Measurements from ENCODE around the gene ATXN7L2. TPM values are rescaled to one million over a fixed set of nuclear protein-coding genes. Genes with fewer than 3 reads are reported as not detected.
"Not testable (repeated sequence)": the region's sequence is repeated elsewhere in the genome, so short reads cannot be mapped to it uniquely, and the experiment has no call there.

The ATXN7L2 gene
- total RNA-seq (10 to 100 TPM; 14.3 to 16.0 TPM), total RNA-seq (21.7 to 30.5 reads per million in 2 donors)

DNA sequence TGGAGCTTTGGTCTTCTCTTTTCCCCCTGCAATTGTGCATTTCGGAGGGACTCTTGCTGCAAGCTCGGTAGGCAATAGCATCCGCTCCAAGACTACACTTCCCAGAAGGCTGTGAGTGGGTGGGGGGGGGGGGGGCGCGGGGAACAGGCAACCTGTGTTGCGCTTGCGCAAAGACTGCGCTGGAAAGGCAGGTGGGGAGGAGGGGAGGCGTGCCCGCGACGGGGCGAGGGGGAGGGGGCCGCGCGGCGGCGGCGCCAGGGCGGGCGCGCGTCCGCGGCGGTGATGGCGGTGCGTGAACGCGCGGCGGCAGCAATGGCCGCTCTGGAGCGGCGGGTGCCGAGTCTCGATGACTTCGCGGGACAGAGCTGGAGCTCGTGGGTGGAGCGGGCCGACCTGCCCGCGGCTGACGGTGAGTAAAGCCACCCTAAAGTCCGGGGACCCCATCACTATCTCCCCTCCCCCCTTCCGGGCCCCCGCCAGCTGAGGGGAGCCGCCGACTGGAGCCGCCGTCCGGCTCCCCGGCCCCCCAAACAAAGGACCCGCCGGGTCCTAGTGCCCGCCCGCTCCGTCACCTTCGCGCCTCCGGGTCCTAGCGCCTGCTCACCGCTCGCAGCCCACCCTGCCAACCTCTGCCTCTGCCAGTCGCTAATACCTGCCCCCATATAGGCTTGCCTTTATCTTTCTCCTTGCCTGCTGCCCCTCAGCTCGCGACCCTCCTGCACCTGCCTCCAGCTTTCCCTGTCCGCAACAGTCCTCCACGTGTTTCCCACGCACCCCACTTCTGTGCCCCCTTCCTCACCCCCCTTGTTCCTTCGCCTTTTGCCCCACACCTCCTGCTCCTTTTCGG is at the start of gene ATXN7L2:
Gene ATXN7L2 (plus strand): TSS at position 234 of the 847 bp plus-strand sequence. CDS start 49 bp downstream, at position 283.
- peaks cover 32% of the 10 kb centered on the region for H3K4me1 Mint-ChIP-seq
- peak within 1 kb of the TSS; percentile 95 for H3K4me3 Mint-ChIP-seq
- H3K36me3 Mint-ChIP-seq (ENCODE audit: low read depth): peaks cover 3% of the 10 kb centered on the region
- no peaks in the 10 kb centered on the region for H3K9me3 ChIP-seq (ENCODE audit: control insufficient read depth, low read length, poor library complexity, severe bottlenecking)
- ATAC-seq: peak; percentile 84
- peak; percentile 87 to 94 (median 93) for DNase-seq
- peaks cover 5% of the 10 kb centered on the region for H3K27me3 Mint-ChIP-seq
- peak within 1 kb of the TSS; percentile 89 for H3K27ac Mint-ChIP-seq

DNA sequence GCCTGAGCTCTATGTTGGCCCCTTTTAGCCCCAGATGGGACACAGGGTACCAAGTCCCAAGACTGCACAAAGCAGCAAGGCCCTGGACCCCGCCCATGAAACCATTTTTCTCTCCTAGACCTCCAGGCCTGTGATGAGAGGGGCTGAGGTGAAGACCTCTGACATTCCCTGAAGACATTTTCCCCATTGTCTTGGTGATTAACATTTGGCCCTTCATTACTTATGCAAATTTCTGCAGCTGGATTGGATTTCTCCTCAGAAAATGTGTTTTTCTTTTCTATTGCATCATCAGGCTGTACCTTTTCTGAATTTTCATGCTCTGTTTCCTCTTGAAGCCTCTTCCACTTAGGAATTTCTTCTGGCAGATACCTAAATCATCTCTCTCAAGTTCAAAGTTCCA is 49.2 kb upstream of the ATXN7L2 start:
- H3K36me3 Mint-ChIP-seq (ENCODE audit: low read depth): no peaks in the 10 kb centered on the region
- no peak overlapping the region for H3K27ac Mint-ChIP-seq
- no peaks in the 10 kb centered on the region for H3K9me3 ChIP-seq (ENCODE audit: control insufficient read depth, low read length, poor library complexity, severe bottlenecking)
- no peak for ATAC-seq
- H3K4me3 Mint-ChIP-seq: no peak overlapping the region
- peaks cover 16% of the 10 kb centered on the region for H3K27me3 Mint-ChIP-seq
- no peaks in the 10 kb centered on the region for H3K4me1 Mint-ChIP-seq
- no peak for DNase-seq

GRCh38 chr1:109438798-109439297 is 44.9 kb upstream of the ATXN7L2 start:
- Mint-ChIP-seq H3K27me3 (peaks cover 11% of the 10 kb centered on the region), H3K4me1 (no peaks in the 10 kb centered on the region), H3K4me3 (no peak overlapping the region), H3K36me3 (ENCODE audit: low read depth) (no peaks in the 10 kb centered on the region), H3K27ac (no peak overlapping the region)
- ATAC-seq (no peak), DNase-seq (no peak)
- H3K9me3 ChIP-seq (ENCODE audit: control insufficient read depth, low read length, poor library complexity, severe bottlenecking): no peaks in the 10 kb centered on the region

DNA sequence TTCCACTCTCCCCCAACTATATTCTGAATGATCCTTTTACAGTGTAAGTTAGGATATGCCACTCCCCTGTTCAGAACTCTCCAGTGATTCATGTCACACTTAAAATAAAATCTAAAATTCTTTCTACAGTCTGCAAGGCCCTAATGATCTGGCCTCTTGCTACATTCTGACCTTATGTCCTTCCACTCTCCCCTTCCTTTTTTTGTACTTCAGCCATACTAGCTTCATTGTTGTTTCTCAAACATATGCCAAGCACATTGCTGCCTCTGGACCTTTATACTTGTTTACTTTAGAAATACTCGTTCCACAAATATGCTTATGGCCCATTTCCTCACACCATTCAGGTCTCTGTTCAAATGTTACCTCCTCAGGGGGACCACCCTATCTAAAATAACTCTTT is 42.6 kb upstream of the ATXN7L2 start:
- H3K4me1 Mint-ChIP-seq: no peaks in the 10 kb centered on the region
- ATAC-seq: no peak
- DNase-seq: no peak
- H3K36me3 Mint-ChIP-seq (ENCODE audit: low read depth): no peaks in the 10 kb centered on the region
- H3K27ac Mint-ChIP-seq: no peak overlapping the region
- H3K4me3 Mint-ChIP-seq: no peak overlapping the region
- peaks cover 10% of the 10 kb centered on the region for H3K27me3 Mint-ChIP-seq
- no peaks in the 10 kb centered on the region for H3K9me3 ChIP-seq (ENCODE audit: control insufficient read depth, low read length, poor library complexity, severe bottlenecking)

DNA sequence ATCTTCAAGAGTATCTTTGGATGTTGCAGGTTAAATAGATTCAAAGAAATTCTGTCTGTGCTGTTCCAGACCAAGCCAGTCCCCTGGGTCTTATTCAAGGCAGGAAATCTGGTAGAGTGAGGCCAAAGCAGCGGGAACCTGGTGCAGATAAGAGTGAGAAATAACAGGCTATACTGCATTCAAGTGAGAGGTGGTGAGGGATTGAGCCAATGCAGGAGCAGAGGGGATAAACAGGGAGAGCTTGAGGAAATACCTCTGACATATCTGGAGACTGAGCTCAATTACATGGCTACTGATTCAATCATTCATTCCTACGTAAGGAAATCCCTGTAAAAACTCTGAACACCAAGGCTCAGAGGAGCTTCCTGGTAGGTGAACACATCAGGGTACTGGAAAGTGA is 40.2 kb upstream of the ATXN7L2 start:
- Mint-ChIP-seq H3K36me3 (ENCODE audit: low read depth) (no peaks in the 10 kb centered on the region), H3K4me1 (peaks cover 3% of the 10 kb centered on the region), H3K27me3 (peaks cover 20% of the 10 kb centered on the region), H3K4me3 (no peak overlapping the region), H3K27ac (no peak overlapping the region)
- no peak for ATAC-seq
- no peak for DNase-seq
- H3K9me3 ChIP-seq (ENCODE audit: control insufficient read depth, low read length, poor library complexity, severe bottlenecking): no peaks in the 10 kb centered on the region

DNA sequence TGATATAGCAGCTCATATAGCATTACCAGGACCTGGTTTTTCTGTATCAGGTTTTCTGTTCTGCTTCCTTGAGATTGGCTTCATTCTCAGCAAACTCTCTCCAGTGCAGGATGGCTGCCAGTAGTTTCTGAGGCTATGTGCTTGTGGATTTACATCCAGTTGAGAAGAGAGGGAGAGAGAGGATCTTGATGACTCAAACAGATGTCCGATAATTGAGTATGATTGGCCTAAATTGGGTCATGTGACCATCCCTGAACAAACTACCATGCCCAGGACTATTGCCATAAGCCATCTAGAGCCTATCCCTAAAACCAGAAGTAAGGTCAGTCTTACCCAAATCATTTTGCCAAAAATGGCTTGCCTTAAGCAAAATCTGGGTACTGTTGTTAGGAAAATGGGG is 39.4 kb upstream of the ATXN7L2 start:
- Mint-ChIP-seq H3K27me3 (peaks cover 20% of the 10 kb centered on the region), H3K36me3 (ENCODE audit: low read depth) (no peaks in the 10 kb centered on the region), H3K4me1 (peaks cover 3% of the 10 kb centered on the region), H3K27ac (no peak overlapping the region), H3K4me3 (no peak overlapping the region)
- H3K9me3 ChIP-seq (ENCODE audit: control insufficient read depth, low read length, poor library complexity, severe bottlenecking): no peaks in the 10 kb centered on the region
- DNase-seq (no peak), ATAC-seq (no peak)

- not testable (repeated sequence) for ATAC-seq; H3K27ac Mint-ChIP-seq; H3K4me1 Mint-ChIP-seq; DNase-seq; H3K9me3 ChIP-seq (ENCODE audit: control insufficient read depth, low read length, poor library complexity, severe bottlenecking); H3K4me3 Mint-ChIP-seq; H3K36me3 Mint-ChIP-seq (ENCODE audit: low read depth)
- H3K27me3 Mint-ChIP-seq: peaks cover 31% of the 10 kb centered on the region
These were observed 37.6 kb upstream of the ATXN7L2 start for GRCh38 chr1:109445949-109446695.

- Mint-ChIP-seq H3K4me3 (no peak overlapping the region), H3K27ac (no peak overlapping the region), H3K36me3 (ENCODE audit: low read depth) (no peaks in the 10 kb centered on the region), H3K27me3 (peaks cover 40% of the 10 kb centered on the region), H3K4me1 (peaks cover 3% of the 10 kb centered on the region)
- no peak for ATAC-seq
- no peak for DNase-seq
- H3K9me3 ChIP-seq (ENCODE audit: control insufficient read depth, low read length, poor library complexity, severe bottlenecking): no peaks in the 10 kb centered on the region
These were observed 36.2 kb upstream of the ATXN7L2 start for GRCh38 chr1:109447524-109447923.

DNA sequence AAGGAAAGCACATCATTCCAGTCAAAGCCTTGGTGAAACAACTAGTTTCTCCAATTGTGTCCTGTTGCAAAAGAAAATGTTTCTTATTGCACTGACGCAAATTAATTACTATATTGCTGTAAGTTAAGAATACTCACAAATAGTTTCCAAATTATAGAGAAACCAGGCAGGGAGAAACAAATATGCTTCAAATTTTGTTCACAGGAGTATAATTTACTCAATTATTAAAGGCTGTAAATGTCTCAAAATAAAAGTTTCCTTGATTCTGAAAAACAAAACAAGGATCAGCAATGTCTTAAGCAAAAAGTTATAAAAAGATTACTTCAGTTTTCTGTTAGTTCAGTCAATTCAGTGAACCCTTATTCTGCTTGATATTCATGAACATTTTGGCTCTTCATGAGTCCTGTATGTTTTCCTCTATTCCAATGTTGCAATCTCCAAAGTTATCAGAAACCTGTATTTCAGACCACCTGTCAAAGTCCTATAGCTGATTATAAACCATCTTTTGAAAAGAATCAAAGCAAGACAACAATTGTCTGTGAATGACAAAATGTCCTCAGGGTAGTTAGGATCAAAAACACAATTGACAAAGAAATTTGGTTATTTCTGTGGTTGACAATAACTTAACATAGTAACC is 29.1 kb upstream of the ATXN7L2 start:
- Mint-ChIP-seq H3K27me3 (peaks cover 41% of the 10 kb centered on the region), H3K27ac (no peak overlapping the region), H3K36me3 (ENCODE audit: low read depth) (no peaks in the 10 kb centered on the region), H3K4me3 (no peak overlapping the region), H3K4me1 (no peaks in the 10 kb centered on the region)
- H3K9me3 ChIP-seq (ENCODE audit: control insufficient read depth, low read length, poor library complexity, severe bottlenecking): no peaks in the 10 kb centered on the region
- no peak for DNase-seq
- no peak for ATAC-seq

GRCh38 chr1:109457819-109458218 is 25.9 kb upstream of the ATXN7L2 start:
- H3K9me3 ChIP-seq (ENCODE audit: control insufficient read depth, low read length, poor library complexity, severe bottlenecking): no peaks in the 10 kb centered on the region
- Mint-ChIP-seq H3K27ac (no peak overlapping the region), H3K4me3 (no peak overlapping the region), H3K36me3 (ENCODE audit: low read depth) (no peaks in the 10 kb centered on the region), H3K27me3 (peaks cover 40% of the 10 kb centered on the region), H3K4me1 (no peaks in the 10 kb centered on the region)
- ATAC-seq: no peak
- DNase-seq: no peak

DNA sequence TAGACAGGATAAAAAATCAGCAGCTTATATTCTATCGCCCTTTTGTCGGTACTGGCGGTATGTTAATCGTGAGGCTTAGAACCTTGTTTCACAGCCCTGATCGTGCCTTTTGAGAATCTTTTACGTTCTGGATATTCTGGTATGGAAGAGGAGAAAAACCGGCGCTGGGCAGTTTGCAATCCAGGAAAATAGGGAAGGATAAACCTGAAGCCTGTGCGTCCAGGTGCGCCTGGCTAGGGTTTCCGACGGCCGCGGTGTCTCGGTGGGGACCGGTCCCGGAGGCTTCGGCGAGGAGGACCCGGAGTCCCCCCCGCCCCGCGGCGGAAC is 17.6 kb upstream of the ATXN7L2 start:
- no peak overlapping the region for H3K27ac Mint-ChIP-seq
- H3K36me3 Mint-ChIP-seq (ENCODE audit: low read depth): peaks cover 3% of the 10 kb centered on the region
- DNase-seq: no peak
- H3K27me3 Mint-ChIP-seq: peaks cover 76% of the 10 kb centered on the region
- H3K4me3 Mint-ChIP-seq: peak overlapping the region; percentile 78
- no peak for ATAC-seq
- H3K4me1 Mint-ChIP-seq: peaks cover 7% of the 10 kb centered on the region
- H3K9me3 ChIP-seq (ENCODE audit: control insufficient read depth, low read length, poor library complexity, severe bottlenecking): no peaks in the 10 kb centered on the region

- peak within 1 kb of the TSS; percentile 78 for H3K4me3 Mint-ChIP-seq
- peak within 1 kb of the TSS; percentile 37 for H3K27ac Mint-ChIP-seq
- peaks cover 73% of the 10 kb centered on the region for H3K27me3 Mint-ChIP-seq
- DNase-seq: no peak
- H3K36me3 Mint-ChIP-seq (ENCODE audit: low read depth): peaks cover 3% of the 10 kb centered on the region
- H3K9me3 ChIP-seq (ENCODE audit: control insufficient read depth, low read length, poor library complexity, severe bottlenecking): no peaks in the 10 kb centered on the region
- H3K4me1 Mint-ChIP-seq: peaks cover 7% of the 10 kb centered on the region
- peak; percentile 50 for ATAC-seq
These were observed 17.0 kb upstream of the ATXN7L2 start, which contains the start of gene SYPL2 for GRCh38 chr1:109466452-109467300. TSS of gene SYPL2 (plus strand) at chr1:109466546. CDS start at chr1:109466844, 298 bp downstream.
